GM19043 (cell line): ENCODE data around the gene RAB23.
A peak's percentile ranks its signal among the peaks of the same experiment; 100 is the strongest.
"Not testable (repeated sequence)": the region's sequence is repeated elsewhere in the genome, so short reads cannot be mapped to it uniquely, and the experiment has no call there.

Source experiments
- ATAC-seq: cut with Tn5 transposase; IDR thresholded peaks from one replicate; pipeline ENCODE4 v1.9.1; 2021; ENCODE audit warnings: low read depth; ENCODE audit not compliant: unreplicated experiment

The RAB23 gene

DNA sequence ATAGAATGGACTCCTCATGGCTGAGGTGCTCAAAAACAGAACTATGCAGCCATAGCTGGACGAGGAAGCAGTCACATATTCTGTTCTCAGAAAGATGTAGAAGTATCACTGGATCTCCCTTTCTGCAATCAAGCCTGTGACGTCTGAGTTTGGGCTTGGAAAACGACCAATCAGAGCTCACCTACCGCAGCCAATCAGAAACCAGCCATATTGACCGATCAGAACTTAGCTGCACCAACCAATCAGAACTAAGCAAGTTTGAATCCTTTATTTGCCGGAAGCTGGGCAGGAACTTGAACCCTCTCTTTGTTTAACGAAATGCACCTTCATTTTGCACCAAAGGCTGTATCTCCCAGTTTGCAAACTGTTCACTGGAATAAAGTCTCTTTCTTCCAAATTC is 21.8 kb upstream of the RAB23 start:
- no peak for ATAC-seq

DNA sequence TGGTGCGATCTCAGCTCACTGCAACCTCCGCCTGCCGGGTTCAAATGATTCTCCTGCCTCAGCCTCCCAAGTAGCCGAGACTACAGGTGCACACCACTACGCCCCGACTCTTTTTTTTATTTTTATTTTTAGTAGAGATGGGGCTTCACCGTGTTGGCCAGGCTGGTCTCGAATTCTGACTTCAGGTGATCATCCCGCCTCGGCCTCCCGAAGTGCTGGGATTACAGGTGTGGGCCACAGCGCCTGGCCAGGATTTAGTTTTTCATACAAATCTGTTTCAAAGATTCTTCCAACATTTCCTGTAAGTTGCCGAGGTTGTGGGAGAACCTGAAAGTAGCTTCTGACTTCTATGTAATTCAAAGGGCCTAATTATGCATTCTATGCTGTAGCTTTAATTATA is 21.4 kb upstream of the RAB23 start:
- ATAC-seq, result not testable (repeated sequence)

DNA sequence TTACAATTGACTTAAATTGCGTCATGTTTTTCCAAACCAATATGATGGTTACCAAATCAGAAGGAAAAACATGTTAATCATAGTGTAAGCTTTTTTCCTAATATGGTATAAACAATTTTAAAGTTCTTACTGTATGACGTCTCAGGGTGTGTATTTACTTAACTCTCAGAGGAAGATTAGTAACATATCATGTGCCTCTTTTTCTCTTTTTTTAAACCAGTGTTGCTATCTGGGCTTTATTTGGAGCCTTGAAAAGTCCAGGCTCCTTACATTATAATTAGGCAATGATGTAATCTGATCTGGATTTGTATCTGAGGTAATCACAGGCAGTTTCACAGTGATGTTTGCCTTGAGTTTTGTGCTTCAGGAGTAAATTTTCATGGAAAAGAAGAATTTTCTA is 20.4 kb upstream of the RAB23 start:
- ATAC-seq, result no peak

DNA sequence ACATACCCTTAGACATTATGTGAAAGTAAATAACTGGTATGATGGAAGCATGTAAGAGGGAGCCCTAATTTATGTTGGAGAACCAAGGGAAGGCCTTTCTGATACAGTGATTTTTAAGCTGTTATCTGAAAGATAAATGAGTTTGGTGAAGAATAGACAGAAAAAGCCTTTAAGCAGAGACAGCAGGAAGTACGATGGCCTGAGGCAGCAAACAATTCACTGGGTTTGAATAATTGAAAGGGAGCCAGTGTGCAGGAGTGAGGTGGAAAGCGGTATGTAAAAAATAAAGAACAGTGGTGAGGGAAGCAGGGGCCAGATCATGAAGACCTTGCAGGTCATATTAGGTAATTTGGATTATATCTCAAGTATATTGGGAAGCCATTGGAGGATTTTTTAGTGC is 4.1 kb upstream of the RAB23 start:
- no peak for ATAC-seq

DNA sequence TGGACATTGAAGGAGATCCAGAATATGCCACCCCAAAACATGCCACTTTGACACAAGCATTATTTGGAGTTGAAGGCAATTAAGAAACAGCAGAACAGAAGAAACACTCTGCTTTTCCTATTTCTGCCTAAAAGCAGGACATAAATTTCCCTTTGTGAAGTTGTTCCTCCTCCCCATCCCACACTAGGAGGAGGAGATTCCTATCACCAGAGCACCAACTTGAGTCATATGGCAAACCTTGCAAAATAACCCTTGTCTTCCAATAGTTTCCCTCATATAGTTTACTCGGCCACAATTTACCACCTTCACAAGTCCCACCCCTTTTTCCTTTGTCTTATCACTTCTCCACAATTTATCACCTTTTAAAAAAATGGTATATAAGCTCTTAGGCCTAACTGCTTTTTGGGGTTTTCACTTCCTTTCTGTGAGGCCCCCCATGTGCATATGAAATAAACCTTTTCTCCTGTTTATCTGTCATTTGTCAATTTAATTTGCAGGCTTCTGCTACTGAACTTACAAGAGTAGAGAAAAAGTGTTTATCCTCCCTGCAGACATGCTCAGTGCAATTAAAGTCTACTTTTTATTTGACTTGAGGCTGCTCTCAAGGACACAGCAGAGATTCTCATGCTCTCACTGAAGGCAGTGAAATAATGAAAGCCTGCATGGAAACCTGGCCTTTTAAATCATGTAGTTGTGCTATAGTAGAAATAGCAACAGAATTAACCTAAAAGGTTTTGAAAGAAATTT is 2.8 kb upstream of the RAB23 start:
- ATAC-seq, result no peak

DNA sequence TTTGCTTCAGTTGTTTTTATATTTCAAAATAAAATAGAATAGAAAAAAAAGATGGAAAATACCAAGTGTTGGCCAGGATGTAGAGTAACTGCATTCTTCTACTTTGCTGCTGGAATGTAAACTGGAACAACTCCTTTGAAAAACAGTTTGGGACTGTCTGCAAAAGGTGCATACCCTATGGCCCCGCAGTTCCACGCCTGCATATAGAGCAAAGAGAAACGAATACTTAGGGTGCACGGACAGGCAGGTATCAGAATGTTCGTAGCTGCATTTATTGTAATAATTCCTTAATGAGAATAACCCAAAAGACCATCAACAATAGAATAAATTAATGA is 603 bp upstream of the RAB23 start:
- no peak for ATAC-seq

DNA sequence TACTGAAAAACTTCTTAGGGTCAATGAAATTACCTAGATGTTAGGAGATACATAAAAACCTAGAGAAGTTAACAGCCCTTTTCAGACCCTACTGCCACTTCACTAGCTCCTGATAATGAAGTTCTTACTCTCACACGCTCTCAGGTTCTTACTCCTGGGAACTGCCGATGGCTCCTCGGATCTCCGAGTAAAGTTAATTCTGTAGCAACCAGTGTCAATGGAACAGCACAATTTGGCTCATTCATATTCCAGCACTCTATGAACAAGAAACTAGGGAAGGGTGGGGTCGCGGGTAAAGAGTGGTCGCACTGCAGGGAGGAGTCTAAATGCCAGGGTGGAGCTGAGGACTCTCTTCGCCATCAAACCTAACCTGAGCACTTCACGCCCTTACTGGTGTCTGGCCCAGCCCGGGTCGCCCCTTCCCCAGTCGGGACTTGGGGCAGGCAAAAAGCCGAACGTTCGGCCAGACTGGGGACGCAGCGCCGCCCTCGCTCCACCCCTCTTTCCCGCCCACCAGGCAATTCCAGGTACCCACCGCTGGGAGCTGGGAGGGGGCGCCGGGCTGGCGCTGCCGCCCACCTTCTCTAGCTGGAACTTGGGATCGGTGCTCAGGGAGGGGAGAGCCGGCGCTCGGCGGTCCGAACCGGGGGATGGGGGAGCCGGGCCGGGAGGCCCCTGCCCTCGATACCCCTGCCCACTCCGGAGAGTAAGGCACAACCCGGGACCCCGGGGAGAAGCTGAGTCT is 744 bp downstream of the RAB23 start:
- peak; percentile 42 for ATAC-seq

DNA sequence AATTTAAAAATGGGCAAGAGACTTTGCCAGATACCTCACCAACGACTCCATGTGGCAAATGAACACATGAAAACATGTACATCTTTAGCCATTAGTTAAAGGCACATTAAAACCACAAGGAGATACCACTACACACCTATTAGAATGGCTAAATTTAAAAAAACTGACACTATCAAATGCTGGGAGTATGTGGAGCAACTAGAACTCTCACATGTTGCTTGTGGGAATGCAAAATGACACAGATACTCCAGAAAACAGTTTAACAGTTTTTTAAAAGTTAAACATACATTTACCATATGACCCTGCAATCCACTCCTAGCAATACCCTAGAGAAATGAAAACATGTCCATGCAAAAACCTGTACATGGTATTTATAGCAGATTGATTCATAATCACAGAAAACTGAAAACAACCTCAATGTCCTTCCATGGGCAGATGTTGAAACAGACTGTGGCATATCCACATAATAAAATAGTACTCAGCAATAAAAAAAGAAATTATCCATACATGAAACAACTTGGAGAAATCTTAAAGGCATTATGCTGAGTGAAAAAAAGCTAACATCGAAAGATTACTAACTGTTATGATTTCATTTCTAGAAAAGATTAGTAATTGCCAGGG is 1.9 kb downstream of the RAB23 start:
- no peak for ATAC-seq

DNA sequence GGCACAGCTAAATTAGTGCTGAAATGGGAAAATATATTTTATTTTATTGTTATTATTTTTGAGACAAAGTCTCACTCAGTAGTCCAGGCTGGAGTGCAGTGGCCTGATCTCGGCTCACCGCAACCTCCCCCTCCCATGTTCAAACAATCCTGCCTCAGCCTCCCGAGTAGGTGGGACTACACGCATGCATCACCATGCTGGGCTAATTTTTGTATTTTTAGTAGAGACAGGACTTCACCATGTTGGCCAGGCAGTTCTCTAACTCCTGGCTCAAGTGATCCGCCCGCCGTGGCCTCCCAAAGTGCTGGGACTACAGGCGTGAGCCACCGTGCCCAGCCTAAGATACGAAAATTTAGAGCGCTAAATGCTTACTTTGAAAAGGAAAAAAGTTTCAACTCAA is 4.8 kb downstream of the RAB23 start:
- no peak for ATAC-seq

DNA sequence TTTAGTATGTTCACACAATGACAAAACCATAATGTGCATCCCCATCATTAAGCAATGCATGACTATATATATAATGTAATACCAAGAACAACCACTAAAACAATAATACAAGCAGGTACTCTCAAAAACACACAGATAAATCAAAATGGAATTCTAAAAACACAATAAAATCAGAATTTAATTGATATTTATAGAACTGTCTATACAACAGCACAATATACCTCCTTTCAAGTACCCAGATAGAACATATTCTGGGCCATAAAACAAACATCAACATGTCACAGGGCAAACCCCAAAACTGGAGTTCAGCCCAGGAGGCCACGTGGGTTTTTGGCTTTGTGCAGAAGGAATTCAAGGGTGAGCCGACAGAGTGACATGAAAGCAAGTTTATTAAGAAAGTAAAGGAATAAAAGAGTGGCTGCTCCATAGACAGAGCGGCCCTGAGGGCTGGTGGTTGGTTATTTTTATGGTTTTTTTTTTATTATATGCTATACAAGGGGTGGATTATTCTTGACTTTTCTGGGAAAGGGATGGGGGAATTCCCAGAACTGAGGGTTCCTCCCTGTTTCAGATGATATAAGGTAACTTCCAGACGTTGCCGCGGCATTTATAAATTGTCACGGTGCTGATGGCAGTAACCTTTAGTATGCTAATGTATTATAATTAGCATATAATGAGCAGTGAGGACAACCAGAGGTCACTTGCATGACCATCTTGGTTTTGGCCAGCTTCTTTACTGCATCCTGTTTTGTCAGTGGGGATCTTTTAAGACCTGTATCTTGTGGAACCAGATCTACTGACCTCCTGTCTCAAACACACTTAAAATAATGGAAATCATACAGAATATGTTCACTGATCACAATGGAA is 5.6 kb downstream of the RAB23 start:
- ATAC-seq, result no peak

DNA sequence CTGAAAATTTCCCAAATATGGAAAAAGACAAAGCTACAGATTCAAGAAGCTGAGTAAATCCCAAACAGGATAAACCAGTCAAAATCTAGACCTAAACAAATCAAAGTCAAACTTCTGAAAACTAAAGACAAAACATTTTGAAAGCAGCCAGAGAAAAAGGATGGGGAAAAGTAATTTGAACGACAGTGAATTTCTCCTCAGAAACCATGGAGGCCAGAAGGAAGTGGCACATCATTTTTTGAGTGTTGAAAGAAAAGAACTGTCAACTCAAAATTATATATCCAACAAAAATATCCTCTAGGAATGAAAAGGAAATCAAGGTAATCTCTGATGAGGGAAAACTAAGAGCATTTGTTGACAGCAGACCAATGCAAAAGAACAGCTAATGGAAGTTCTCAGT is 6.8 kb downstream of the RAB23 start:
- ATAC-seq, result no peak

DNA sequence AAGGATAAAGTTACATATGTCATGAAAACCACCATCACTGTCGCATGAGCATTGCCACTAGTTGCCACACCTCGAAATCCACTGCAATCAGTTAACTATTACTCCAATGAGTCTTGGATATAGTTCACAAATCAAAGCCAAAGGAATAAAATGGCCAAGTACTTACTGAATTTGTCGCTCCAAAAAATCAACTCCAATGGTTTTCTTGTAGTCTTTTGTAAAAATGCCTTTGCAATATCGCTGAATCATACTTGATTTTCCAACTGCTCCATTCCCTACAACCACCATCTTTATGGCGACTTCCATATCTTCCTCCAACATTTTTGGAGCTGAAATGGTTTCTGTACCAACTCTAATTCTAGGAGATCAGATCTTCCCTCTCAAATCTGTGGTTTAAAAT is 12.0 kb downstream of the RAB23 start:
- no peak for ATAC-seq

DNA sequence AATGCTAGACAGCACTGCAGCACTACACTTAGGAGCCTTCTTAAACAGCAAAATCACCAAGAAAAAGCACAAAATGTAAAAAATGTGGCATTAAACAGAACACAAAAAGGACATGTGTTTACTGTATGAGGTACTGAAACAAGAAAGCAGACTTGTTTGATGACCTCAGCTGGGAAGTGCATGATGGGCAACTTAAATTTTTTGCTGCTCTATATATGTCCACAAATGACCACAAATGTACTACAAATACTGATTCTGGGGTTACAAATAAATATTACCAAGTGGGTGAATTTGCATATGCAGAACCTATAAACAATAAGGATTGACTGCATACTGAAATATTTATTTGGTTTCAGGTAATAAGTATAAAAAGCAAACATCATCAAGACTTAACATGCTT is 13.1 kb downstream of the RAB23 start:
- ATAC-seq, result no peak

DNA sequence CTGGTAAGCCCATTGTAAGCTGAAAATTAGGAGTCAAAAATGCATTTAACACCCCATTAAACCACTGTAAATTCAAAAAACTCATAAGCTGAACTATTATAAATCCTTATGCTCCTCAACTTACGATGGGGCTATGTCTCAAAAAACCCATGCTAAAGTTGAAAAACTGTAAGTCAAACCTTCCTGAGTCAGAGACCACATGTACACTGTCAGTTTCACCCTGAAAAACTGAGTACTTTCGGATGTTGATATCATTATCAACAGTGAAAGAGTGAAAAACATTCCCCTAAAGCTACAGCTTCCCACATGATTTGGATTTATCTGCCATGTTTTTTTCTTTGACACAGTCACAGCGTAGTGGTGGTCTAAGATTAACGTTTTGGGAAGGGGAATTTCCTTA is 14.2 kb downstream of the RAB23 start:
- ATAC-seq, result no peak

DNA sequence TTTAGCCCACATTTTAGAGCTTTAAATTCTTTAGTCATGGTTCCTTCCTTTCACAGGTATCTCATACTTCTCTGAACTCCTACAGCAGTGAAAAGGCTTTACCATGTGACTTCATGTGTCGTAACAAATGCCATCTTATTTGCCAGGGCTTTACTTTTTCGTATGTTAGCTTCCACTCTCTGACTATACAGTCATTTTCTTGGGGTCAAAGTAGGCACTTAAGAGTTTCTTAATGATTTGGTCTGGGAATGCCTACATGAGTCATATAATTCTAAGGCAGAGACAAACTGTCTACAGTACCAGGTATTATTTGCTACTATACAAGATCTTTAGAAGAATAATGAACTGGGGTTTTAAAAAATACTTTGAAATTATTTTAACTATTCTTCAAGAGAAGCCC is 15.0 kb downstream of the RAB23 start:
- no peak for ATAC-seq

DNA sequence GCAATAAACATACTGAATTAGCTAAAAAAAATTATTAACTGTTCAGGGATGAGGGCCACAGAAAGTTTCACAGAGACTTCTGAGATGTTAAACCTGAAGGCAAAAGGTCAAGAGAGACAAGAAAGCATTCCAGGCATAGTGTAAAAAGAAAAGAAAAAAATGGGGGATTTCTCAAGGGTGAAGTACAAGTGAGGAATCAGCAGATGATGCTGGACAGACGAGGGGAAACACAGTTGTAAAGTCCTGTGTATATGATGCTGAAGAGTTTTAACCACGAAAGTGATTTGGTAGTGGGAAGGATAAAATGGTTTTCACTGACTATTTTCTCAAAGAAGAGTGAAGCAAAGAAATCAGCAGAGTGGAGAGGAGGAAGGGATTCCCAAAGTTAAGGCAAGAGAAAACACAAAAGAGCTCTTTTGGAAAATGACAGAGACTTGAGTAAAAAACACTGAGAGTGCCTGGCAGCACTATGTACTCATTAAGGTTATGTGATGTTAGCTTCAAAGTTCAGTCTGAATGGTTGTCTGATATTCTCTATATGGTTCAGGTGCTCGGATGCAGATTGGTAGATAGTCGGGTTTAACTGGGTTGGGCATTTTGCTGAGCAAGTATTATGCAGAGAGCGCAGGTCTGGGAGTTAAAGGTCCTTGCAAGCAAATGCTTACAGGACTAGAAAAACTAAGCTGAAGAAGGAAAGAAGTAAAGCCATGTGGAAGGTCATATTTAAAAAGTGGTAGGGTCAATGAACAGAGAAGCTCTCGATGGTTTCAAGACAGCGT is 16.4 kb downstream of the RAB23 start:
- ATAC-seq, result no peak

DNA sequence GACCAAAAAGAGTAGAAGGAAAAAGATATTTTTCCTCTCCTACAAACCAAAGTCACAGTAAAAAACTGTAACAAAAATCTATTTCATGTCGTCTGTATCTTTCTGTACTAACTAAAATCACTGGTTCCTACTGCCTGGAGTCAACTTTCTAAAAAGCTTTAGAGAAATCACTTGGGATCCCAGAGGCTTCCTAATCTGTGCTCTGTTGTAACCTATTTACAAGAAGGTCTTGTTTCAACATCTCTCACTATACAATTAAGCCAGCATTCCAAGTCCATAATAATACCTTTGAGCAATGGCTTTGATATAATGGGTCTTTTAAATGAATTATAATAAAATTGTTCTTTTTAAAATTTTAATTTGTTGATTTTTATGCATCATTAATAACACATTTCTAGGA is 20.4 kb downstream of the RAB23 start:
- ATAC-seq, result no peak

DNA sequence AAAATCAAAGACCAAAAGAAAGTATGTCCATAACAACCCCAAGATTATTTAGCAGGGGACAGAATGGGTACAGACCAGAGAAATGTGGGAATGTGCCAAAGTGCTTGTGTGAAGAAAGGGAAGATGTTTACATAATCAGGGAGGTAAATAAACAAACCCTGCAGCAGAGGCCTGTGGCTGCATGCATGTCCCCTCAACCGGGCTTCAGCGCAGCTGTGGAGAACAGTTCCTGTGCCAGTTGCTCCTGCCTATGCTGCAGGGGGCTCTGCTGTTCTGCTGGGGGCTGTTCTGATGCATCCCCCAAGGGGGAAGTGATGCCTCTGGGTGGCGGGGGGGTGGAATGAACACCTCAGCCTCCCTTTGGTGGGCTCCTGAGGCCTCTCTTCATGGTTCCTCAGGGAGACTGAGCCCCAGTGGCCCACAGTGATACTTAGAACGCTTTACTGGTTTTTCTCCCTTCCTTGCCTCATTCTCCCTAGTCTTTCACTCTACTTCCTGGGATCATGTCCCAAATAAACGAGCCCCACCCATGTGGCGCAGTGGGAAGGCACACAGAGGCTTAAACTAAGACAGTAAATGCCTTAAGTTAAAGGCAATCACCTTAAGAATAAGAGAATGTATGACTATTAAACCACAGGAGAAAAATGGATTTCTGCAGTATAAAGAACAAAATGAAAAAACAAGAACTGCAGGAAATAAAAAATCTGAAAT is 23.0 kb downstream of the RAB23 start:
- no peak for ATAC-seq

DNA sequence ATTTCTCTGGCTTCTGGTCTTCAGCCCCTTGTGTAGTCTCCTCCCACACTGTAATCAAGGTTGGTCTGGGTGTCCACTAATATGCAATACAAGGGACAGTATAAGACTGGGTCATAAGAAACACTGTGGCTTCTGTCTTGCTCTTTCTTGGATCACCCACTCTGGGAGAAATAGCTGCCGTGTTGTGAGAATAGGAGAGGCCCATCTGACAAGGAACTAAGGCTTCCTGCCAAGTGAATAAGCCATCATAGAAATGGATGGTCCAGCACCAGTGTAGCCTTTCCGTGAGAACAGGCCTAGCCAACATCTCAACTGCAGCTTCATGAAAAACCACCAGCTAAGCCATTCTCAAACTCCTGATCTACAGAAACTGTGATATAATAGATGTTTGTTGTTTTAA is 26.6 kb downstream of the RAB23 start:
- ATAC-seq, result no peak

DNA sequence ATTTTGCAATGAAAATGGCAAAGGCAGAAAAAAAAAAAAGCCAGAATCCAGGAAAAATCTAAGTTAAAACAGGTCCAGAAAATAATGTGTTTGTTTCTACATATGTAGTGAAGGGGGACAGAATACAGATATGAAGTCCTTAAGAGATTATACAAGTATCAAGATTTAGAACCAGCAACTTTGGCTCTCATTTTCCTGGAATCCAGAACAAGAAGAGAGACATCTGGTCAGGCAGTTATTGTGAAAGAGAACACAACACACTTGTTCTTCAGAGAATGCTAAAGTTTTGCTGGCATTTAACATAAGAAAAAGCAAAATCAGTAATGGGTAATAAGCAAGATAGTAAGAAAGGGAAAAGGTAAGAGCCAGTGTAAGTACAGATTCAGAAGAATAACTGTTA is 28.9 kb downstream of the RAB23 start:
- no peak for ATAC-seq
